Brain microvascular endothelial cell (primary cell): Measurements from ENCODE around the gene MFN2.

Experiments used
- DNase-seq: peaks from one replicate; pipeline ENCODE4 v3.0.0-alpha.2; 2020
- H3K27ac ChIP-seq: fragments of 250-450 bp; sonication (Bioruptor Pico); 2 replicates; pipeline ENCODE4 v1.5.1; 2020; ENCODE audit warnings: mild to moderate bottlenecking, moderate library complexity
- H3K27me3 ChIP-seq: fragments of 250-450 bp; sonication (Bioruptor Pico); replicated peaks from 2 replicates; pipeline ENCODE4 v1.5.1; 2020; ENCODE audit warnings: mild to moderate bottlenecking
- H3K36me3 ChIP-seq: fragments of 250-450 bp; sonication (Bioruptor Pico); replicated peaks from 2 replicates; pipeline ENCODE4 v1.5.1; 2020; ENCODE audit warnings: mild to moderate bottlenecking
- H3K4me3 ChIP-seq: 2 replicates; pipeline ENCODE4 v1.5.1; 2011; ENCODE audit warnings: low read depth, mild to moderate bottlenecking, control low read depth, low read length, moderate library complexity
- CTCF ChIP-seq: IDR thresholded peaks from 2 replicates; pipeline ENCODE4 v1.5.1; 2011; ENCODE audit warnings: low read depth, mild to moderate bottlenecking, moderate library complexity, low read length, control low read depth, inconsistent platforms; ENCODE audit errors: missing control alignments
- in situ Hi-C: cut with HindIII; loops from 2 replicates; pipeline ENCODE4 v1.10.0; 2017; ENCODE audit warnings: low sequenced_read_pairs, low pct_ligation_motif_present

The MFN2 gene

DNA sequence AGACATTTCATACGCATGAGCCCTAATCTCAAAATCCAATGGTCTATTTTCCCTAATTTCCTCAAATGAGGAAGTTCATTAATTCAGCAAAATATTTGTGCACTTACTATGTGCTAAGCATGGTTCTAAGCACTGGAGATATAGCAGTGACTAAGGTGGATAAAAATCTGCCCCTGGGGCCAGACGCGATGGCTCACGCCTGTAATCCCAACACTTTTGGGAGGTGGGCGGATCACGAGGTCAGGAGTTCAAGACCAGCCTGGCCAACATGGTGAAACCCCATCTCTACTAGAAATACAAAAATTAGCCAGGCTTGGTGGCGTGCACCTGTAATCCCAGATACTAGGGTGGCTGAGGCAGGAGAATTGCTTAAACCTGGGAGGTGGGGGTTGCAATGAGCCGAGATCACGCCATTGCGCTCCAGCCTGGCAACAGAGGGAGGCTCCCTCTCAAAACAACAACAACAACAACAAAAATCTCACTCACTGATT lies 34.8 kb downstream of the MFN2 start:
- Histone ChIP-seq H3K36me3 (peaks cover 25% of the 10 kb centered on the region), H3K27me3 (no peaks in the 10 kb centered on the region), H3K27ac (peak overlapping the region; percentile 59), H3K4me3 (no peak overlapping the region)
- peak; percentile 38 for DNase-seq
- TF ChIP-seq CTCF: no peak
- in situ Hi-C loops: no loop called here

DNA sequence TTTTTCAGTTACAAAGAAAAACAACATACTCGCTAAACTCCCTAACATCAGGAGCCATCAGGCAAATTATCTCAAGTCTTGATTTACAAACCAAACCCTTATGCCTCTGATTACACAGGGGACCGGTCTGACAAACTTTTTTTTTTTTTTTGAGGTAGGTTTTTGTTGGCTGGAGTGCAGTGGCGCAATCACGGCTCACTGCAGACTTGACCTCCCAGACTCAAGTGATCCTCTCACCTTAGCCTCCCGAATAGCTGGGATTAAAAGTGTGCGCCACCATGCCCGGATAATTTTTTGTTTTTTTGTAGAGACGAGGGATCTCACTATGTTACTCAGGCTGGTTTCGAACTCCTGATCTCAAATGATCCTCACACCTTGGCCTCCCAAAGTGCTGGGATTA lies 35.3 kb downstream of the MFN2 start:
- in situ Hi-C loops: no loop called here
- Histone ChIP-seq H3K27ac (peak overlapping the region; percentile 59), H3K27me3 (no peaks in the 10 kb centered on the region), H3K36me3 (peaks cover 23% of the 10 kb centered on the region), H3K4me3 (no peak overlapping the region)
- no peak for TF ChIP-seq CTCF
- no peak for DNase-seq

- in situ Hi-C loops: no loop called here
- Histone ChIP-seq H3K36me3 (peaks cover 17% of the 10 kb centered on the region), H3K27ac (no peak overlapping the region), H3K27me3 (no peaks in the 10 kb centered on the region), H3K4me3 (no peak overlapping the region)
- no peak for DNase-seq
- no peak for TF ChIP-seq CTCF
These were observed 35.9 kb downstream of the MFN2 start for GRCh38 chr1:12016182-12016581.

DNA sequence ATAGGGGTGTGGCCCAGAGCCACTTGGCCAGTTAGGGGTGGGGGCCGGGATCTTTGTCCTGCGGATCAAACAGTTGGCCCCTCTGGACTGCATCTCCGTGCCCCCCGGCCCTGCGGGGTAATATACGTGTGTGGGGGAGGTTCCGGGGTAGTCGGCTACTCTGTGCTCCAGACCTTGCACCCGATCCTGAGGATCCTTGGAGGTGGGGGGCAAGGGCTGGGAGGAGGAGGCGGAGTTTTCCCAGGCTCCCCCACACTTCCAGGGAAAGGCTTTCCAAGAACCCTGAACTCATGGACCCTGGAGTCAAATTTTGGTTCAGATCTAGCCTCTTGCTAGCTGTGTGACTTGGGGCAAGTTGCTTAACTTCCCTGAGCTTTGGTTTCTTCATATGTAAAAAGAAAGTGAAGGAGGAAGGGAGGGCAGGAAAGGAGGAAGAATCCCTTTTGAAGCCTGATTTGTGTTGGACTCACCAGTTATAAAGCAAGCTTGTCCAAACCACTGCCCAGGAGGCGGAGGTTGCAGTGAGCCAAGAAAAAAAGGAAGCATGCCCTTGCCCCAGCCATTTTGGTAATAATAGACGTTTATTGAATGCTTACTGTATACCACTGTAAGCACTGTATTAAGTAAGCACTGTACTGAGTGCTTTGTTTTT lies 39.7 kb downstream of the MFN2 start:
- H3K27ac ChIP-seq: peak overlapping the region; percentile 6
- H3K4me3 ChIP-seq: peak overlapping the region; percentile 88
- TF ChIP-seq CTCF: no peak
- DNase-seq: no peak
- H3K36me3 ChIP-seq: peaks cover 9% of the 10 kb centered on the region
- in situ Hi-C loops: no loop called here
- no peaks in the 10 kb centered on the region for H3K27me3 ChIP-seq

GRCh38 chr1:12021616-12022015 lies 41.4 kb downstream of the MFN2 start:
- H3K36me3 ChIP-seq: peaks cover 20% of the 10 kb centered on the region
- H3K27me3 ChIP-seq: no peaks in the 10 kb centered on the region
- in situ Hi-C loops: no loop called here
- H3K4me3 ChIP-seq: no peak overlapping the region
- no peak for DNase-seq
- no peak overlapping the region for H3K27ac ChIP-seq
- TF ChIP-seq CTCF: no peak

- no peak overlapping the region for H3K27ac ChIP-seq
- in situ Hi-C loops: no loop called here
- DNase-seq: no peak
These were observed 41.8 kb downstream of the MFN2 start for GRCh38 chr1:12022036-12022435.

More at GRCh38 chr1:12022036-12022435, 41.8 kb downstream of the MFN2 start:
- TF ChIP-seq CTCF: no peak
- peaks cover 23% of the 10 kb centered on the region for H3K36me3 ChIP-seq
- no peaks in the 10 kb centered on the region for H3K27me3 ChIP-seq
- H3K4me3 ChIP-seq: no peak overlapping the region
